Lower leg skin (tissue), 4 donors: ENCODE data around the gene CA10. TPM values are rescaled to one million over a fixed set of nuclear protein-coding genes. Genes with fewer than 3 reads are reported as not detected.

ENCODE experiments used
- DNase-seq, 2 donors: peaks; one replicate each; pipeline ENCODE4 v3.0.0-alpha.2; 2019; ENCODE audit warnings: low spot score in 2 of 2
- H3K4me3 ChIP-seq: fragments of 200-600 bp; sonication (generic); 2 replicates; pipeline ENCODE4 v1.5.1; 2017; ENCODE audit warnings: mild to moderate bottlenecking, low read depth; ENCODE audit not compliant: poor library complexity, severe bottlenecking
- POLR2A ChIP-seq, 2 donors: fragments of 450-650 bp; IDR thresholded peaks; one replicate each; pipeline ENCODE4 v1.6.1; 2016 to 2017; ENCODE audit warnings: antibody characterized with exemption in 2 of 2, mild to moderate bottlenecking in 1 of 2, moderate library complexity in 1 of 2
- WGBS, 2 donors: methylation state at CpG; one replicate each; pipeline ENCODE4 v1.1.5; 2018; 5-methylcytosine and 5-hydroxymethylcytosine counted together
- intact Hi-C: fragments of 100-400 bp; cut with DNase I; formaldehyde crosslinking; loops from one replicate; pipeline ENCODE4 v1.15.0; 2023; ENCODE audit warnings: low total_unique reads
- total RNA-seq, 4 donors: library from RNA; depleted of rRNA; stranded (reverse); fragments of >200 nt; gene quantifications; one replicate each; pipeline ENCODE4 v1.1.0, GENCODE V29; 2016
- TF ChIP-seq, protein P1 (sequence below), 3 donors: fragments of 450-650 bp; IDR thresholded peaks; one replicate each; pipeline ENCODE4 v1.5.1; 2016; ENCODE audit warnings: antibody characterized with exemption in 3 of 3, mild to moderate bottlenecking in 3 of 3, moderate library complexity in 2 of 3

The CA10 gene
- total RNA-seq, 4 donors from 2014 or later: not detected

DNA sequence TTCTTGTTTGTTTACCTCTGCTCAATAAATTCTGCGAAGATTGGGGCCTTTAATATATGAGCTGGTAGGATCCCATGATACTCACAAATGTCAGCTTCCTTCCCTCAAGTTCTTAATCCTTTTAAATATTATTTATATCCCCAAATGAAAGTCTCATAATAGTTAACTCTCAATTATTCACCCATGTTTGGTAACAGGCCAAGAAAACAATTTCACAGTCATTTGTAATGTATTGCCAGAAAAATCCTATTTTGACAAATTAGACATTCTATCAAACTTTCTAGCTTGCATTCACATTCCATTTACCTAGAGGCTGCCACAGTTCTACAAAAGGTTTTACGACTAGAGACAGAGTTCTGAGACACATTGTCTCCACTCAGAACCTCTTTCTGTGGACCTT, 457.0 kb downstream of the CA10 start:
- DNase-seq: no peak
- H3K4me3 ChIP-seq: no peak overlapping the region
- TF ChIP-seq POLR2A (IDR thresholded peaks at IDR 0.05): no peak
- TF ChIP-seq, protein P1, sequence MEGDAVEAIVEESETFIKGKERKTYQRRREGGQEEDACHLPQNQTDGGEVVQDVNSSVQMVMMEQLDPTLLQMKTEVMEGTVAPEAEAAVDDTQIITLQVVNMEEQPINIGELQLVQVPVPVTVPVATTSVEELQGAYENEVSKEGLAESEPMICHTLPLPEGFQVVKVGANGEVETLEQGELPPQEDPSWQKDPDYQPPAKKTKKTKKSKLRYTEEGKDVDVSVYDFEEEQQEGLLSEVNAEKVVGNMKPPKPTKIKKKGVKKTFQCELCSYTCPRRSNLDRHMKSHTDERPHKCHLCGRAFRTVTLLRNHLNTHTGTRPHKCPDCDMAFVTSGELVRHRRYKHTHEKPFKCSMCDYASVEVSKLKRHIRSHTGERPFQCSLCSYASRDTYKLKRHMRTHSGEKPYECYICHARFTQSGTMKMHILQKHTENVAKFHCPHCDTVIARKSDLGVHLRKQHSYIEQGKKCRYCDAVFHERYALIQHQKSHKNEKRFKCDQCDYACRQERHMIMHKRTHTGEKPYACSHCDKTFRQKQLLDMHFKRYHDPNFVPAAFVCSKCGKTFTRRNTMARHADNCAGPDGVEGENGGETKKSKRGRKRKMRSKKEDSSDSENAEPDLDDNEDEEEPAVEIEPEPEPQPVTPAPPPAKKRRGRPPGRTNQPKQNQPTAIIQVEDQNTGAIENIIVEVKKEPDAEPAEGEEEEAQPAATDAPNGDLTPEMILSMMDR (IDR thresholded peaks at IDR 0.05): no peak
- intact Hi-C loops: no loop called here
- WGBS, 2 donors: 69 to 83% methylated on average over 2 of the region's 2 CpGs

GRCh38 chr17:51700011-51700760, 458.3 kb downstream of the CA10 start:
- intact Hi-C loops: no loop called here
- WGBS, 2 donors: 81 to 84% methylated on average over 17 of the region's 17 CpGs
- TF ChIP-seq, protein P1 (IDR thresholded peaks at IDR 0.05): no peak
- no peak for TF ChIP-seq POLR2A (IDR thresholded peaks at IDR 0.05)
- no peak for DNase-seq
- H3K4me3 ChIP-seq: no peak overlapping the region

- no peak for DNase-seq
- TF ChIP-seq POLR2A (IDR thresholded peaks at IDR 0.05): no peak
- TF ChIP-seq, protein P1 (IDR thresholded peaks at IDR 0.05): no peak
- 77 to 90% methylated on average over 5 of the region's 5 CpGs for WGBS, 2 donors
- intact Hi-C loops: no loop called here
- no peak overlapping the region for H3K4me3 ChIP-seq
Measured at GRCh38 chr17:51699303-51699702, 459.2 kb downstream of the CA10 start.

GRCh38 chr17:51692917-51693316, 465.6 kb downstream of the CA10 start:
- no peak for TF ChIP-seq POLR2A (IDR thresholded peaks at IDR 0.05)
- TF ChIP-seq, protein P1 (IDR thresholded peaks at IDR 0.05): no peak
- 60 to 67% methylated on average over 2 of the region's 2 CpGs for WGBS, 2 donors
- no peak for DNase-seq
- no peak overlapping the region for H3K4me3 ChIP-seq
- intact Hi-C loops: no loop called here

GRCh38 chr17:51687887-51688286, 470.6 kb downstream of the CA10 start:
- DNase-seq: no peak
- intact Hi-C loops: no loop called here
- TF ChIP-seq POLR2A (IDR thresholded peaks at IDR 0.05): no peak
- TF ChIP-seq, protein P1 (IDR thresholded peaks at IDR 0.05): no peak

More at GRCh38 chr17:51687887-51688286, 470.6 kb downstream of the CA10 start:
- no peak overlapping the region for H3K4me3 ChIP-seq
- WGBS, 2 donors: 86 to 95% methylated on average over 3 of the region's 3 CpGs
